Measurements from ENCODE around the gene LAMTOR3.

Gene LAMTOR3

DNA sequence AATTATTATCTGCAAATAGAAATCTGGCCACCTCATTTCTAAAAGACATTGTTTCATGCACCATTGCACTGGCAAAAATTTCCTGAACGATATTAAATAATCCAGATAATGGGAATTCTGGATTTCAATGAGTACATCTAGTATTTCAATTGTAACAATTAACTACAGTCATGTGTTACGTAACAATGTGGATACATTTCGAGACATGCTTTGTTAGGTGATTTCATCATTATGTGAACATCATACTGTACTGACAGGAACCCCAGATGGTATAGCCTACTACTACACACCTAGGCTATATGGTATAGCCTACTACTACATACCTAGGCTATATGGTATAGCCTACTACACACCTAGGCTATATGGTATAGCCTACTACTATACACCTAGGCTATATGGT, 14.8 kb downstream of the LAMTOR3 start:
- no peak overlapping the region for H3K4me3 Mint-ChIP-seq
- no peak for ATAC-seq
- no peaks in the 10 kb centered on the region for H3K4me1 Mint-ChIP-seq
- H3K27me3 Mint-ChIP-seq: no peaks in the 10 kb centered on the region
- no peak overlapping the region for H3K27ac Mint-ChIP-seq
- H3K9me3 Mint-ChIP-seq: no peaks in the 10 kb centered on the region
- peaks cover 17% of the 10 kb centered on the region for H3K36me3 Mint-ChIP-seq

DNA sequence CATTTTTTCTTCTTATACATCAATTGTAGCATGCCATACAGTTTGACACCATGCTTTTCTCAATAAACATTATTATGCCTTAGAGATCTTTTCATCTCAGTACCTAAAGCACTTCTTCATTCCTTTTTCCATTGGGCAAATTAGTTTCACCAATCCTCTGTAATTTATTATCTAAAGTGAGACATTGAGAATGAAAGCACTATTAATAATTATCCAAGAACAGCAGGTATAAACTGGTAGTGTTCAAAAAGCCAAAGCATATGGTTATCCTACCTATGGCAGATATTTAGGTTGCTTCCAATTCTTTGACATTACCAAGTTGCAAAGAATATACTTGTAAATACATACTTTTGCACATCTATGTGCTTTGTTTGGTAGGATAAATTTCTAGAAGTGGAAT, 15.6 kb downstream of the LAMTOR3 start:
- no peak for ATAC-seq
- Mint-ChIP-seq H3K4me3 (no peak overlapping the region), H3K27ac (no peak overlapping the region), H3K9me3 (no peaks in the 10 kb centered on the region), H3K36me3 (peaks cover 17% of the 10 kb centered on the region), H3K27me3 (no peaks in the 10 kb centered on the region), H3K4me1 (no peaks in the 10 kb centered on the region)

DNA sequence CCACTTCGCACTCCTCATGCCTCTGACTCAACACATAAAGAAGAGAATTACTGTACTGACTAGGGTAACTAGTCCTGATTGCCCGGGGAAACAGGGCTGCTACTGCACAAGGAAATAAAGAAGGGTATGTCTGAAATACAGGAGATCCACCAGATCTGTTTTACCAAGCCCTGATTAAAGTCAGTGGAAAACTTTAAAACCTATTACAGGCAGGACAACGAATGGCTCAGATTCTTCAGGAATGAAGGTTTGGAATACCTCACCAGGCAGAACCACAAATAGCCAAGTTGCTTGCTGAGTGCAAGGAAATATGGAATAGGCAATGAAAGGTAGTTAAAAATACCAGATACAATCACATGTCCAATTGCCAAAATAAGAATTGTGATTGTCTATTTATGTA, 17.3 kb downstream of the LAMTOR3 start:
- Mint-ChIP-seq H3K9me3 (no peaks in the 10 kb centered on the region), H3K27ac (no peak overlapping the region), H3K36me3 (peaks cover 25% of the 10 kb centered on the region), H3K4me1 (no peaks in the 10 kb centered on the region), H3K27me3 (no peaks in the 10 kb centered on the region), H3K4me3 (no peak overlapping the region)
- no peak for ATAC-seq

DNA sequence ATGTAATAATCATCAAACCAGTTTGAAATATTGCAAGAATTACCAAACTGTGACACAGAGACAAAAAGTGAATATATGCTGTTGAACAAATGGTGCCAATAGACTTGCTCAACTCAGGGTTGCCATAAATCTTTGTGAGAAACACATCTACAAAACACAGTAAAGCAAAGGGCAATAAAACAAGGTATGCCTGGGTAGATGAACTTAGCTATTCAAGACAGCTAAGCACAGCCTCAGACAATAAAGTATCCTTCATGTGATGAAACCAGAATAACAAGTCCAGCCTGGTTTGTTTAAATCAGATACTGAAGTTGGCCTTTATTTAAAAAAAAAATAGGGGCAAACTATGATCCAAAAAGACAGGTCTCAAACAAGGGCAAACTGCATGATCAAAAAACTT, 19.2 kb downstream of the LAMTOR3 start:
- no peak overlapping the region for H3K27ac Mint-ChIP-seq
- H3K27me3 Mint-ChIP-seq: no peaks in the 10 kb centered on the region
- ATAC-seq: no peak
- H3K4me3 Mint-ChIP-seq: no peak overlapping the region
- no peaks in the 10 kb centered on the region for H3K4me1 Mint-ChIP-seq
- H3K36me3 Mint-ChIP-seq: peaks cover 26% of the 10 kb centered on the region
- no peaks in the 10 kb centered on the region for H3K9me3 Mint-ChIP-seq

DNA sequence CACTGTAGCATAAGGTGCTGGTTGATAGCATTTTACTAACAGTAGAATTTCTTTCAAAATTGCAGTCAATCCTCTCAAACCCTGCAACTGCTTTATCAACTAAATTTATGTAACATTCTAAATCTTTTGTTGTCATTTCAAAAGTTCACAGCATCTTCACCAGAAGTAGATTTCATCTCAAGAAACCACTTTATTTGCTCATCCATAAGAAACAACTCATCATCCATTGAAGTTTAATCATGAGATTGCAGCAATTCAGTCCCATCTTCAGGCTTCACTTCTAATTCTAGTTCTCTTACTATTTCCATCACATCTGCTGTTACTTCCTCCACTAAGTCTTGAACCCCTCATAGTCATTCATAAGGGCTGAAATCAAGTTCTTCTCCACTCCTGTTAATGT, 21.7 kb downstream of the LAMTOR3 start:
- H3K36me3 Mint-ChIP-seq: peaks cover 31% of the 10 kb centered on the region
- H3K27ac Mint-ChIP-seq: peak overlapping the region; percentile 9
- H3K27me3 Mint-ChIP-seq: no peaks in the 10 kb centered on the region
- no peaks in the 10 kb centered on the region for H3K9me3 Mint-ChIP-seq
- ATAC-seq: no peak
- H3K4me3 Mint-ChIP-seq: no peak overlapping the region
- no peaks in the 10 kb centered on the region for H3K4me1 Mint-ChIP-seq

DNA sequence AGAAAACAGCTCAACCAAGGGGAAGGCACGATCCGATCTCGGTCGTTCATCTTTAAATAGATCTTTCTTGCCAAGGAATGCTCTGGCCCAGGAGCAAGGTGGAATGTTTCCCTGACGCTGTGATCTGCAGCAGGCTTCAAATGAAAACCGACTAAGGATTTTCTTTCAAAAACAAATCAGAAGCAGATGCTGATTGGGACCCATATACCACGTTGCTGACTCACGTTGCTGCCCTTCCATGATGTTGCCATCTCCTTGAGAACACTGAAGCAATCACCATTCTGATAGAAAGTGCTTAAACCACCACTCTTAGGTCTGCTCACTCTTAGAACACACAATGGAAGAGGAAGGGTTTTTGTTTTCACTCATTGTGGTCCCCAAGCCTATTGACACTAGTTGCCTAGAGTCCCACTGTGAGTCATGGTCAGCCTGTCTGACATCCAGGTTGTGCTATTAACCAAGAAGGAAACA, 26.1 kb downstream of the LAMTOR3 start:
- peak overlapping the region; percentile 27 for H3K27ac Mint-ChIP-seq
- no peak overlapping the region for H3K4me3 Mint-ChIP-seq
- H3K4me1 Mint-ChIP-seq: no peaks in the 10 kb centered on the region
- no peak for ATAC-seq
- peaks cover 37% of the 10 kb centered on the region for H3K36me3 Mint-ChIP-seq
- H3K27me3 Mint-ChIP-seq: no peaks in the 10 kb centered on the region
- H3K9me3 Mint-ChIP-seq: no peaks in the 10 kb centered on the region

DNA sequence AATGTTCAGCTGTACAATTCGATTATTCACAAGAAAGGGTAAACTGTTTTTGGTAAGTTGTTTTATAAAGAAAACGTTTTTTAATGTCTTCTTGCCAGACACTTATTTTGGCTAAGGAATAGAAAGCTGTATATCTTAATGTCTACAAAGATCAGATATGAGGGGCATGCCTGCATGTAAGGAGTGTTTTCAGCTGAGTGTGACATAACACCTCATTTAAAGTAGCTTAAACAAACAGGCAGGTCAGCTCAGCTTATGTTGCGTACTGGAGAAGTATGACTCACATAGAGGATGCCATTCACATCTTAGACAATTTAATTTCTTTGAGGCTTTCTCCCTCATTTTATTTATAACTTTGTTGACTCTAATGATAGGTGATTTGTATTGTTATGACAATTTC, 30.4 kb downstream of the LAMTOR3 start:
- Mint-ChIP-seq H3K27me3 (no peaks in the 10 kb centered on the region), H3K36me3 (peaks cover 23% of the 10 kb centered on the region), H3K27ac (no peak overlapping the region), H3K4me1 (peaks cover 8% of the 10 kb centered on the region), H3K4me3 (no peak overlapping the region), H3K9me3 (no peaks in the 10 kb centered on the region)
- no peak for ATAC-seq

DNA sequence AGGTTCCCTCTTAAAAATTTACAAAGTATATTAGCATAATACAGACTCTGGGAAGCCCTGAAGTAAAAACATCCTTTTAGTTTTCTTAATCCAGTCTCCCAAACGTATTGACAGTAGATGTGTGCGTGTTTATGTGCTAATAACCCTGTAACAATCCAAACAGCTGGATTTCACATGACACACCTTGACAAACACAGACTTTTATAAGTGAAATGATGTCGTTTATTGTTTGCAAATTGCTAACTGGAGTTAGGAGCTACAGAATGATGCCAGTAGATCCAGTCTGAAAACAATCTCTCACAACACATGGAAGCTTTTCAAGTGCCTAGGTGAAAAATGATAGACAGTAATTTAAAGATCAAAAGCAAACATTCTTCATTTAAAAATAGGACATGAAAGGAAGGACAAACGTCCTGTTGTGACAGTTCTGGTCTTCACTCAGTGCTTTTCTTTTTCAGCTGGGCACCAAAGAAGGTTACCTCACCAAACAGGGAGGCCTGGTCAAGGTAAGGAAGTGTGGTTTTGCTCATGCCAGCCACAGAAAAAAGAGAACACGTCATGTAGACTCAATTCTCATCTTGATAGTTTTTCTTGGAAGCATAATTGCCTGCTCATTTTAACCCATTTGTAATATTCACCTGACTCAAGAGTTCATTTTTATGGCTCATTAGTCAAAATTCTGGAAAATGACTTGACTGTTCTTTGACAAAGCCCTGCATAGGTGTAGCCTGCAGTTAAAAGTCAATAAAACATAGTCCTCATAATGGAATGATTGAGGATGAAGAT, 32.9 kb downstream of the LAMTOR3 start:
- no peaks in the 10 kb centered on the region for H3K27me3 Mint-ChIP-seq
- H3K4me3 Mint-ChIP-seq: no peak overlapping the region
- peak; percentile 79 for ATAC-seq
- peaks cover 34% of the 10 kb centered on the region for H3K36me3 Mint-ChIP-seq
- no peaks in the 10 kb centered on the region for H3K9me3 Mint-ChIP-seq
- H3K4me1 Mint-ChIP-seq: peaks cover 21% of the 10 kb centered on the region
- H3K27ac Mint-ChIP-seq: peak overlapping the region; percentile 42

DNA sequence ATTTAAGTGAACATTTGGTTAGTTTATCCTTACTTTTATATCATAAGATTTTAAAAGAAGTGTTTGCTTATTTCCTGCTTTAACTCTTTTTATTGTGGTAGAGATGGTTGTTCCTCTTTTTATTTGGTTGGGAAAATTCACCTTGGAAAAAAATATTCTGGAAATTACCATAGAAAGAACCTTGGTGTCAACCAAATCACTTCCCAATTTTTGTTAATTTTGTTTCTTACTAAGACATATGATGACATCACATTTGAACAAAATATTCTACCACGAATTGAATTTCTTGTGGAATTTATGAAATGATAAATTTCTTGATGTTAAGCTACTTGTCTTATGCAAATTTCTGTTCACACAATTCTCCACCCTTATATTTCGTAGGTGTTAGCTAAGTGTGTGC, 33.7 kb downstream of the LAMTOR3 start:
- H3K27me3 Mint-ChIP-seq: no peaks in the 10 kb centered on the region
- H3K36me3 Mint-ChIP-seq: peaks cover 38% of the 10 kb centered on the region
- H3K27ac Mint-ChIP-seq: peak overlapping the region; percentile 42
- H3K9me3 Mint-ChIP-seq: no peaks in the 10 kb centered on the region
- peaks cover 28% of the 10 kb centered on the region for H3K4me1 Mint-ChIP-seq
- no peak overlapping the region for H3K4me3 Mint-ChIP-seq
- ATAC-seq: no peak

DNA sequence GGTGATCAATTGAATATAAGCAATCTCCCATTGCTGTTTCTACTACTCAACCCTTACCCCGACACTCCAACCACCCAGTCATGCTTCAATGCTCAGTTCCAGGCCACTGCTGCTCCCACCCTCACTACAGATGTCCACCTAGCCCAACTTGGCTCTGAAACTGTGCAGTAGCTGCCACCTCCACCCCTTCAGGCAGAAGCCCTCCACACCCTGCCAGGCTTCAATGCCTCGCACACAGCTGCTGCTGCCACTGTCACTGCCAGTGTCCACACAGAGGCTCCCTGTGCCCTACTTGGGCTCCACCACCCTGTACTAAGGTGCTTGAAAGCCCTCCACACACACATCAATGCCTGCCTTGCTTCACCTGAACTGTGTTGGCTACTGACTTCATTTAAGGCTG, 34.6 kb downstream of the LAMTOR3 start:
- Mint-ChIP-seq H3K4me3 (peak overlapping the region; percentile 27), H3K4me1 (peaks cover 38% of the 10 kb centered on the region), H3K36me3 (peaks cover 47% of the 10 kb centered on the region), H3K27ac (peak overlapping the region; percentile 74), H3K27me3 (no peaks in the 10 kb centered on the region), H3K9me3 (no peaks in the 10 kb centered on the region)
- ATAC-seq: peak; percentile 73

DNA sequence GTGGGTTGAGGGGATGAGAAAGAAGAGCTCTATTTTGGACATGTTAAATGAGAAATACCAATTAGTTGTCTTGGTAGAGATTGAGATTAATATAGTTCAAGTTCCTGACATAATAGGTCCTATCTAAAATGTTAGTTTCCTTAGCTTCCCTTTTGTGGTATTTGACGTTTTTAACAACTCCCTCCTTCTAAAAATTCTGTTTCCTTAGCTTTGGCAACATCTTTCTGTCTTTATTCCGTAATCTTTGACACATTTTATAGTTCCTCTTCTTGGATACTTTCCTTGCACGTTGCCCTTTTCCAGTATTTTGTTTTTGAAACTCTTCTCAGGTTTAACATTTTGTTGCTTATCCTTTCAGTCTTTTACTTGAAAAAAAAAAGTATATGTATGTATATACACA, 36.9 kb downstream of the LAMTOR3 start:
- no peak for ATAC-seq
- H3K36me3 Mint-ChIP-seq: peaks cover 68% of the 10 kb centered on the region
- H3K9me3 Mint-ChIP-seq: no peaks in the 10 kb centered on the region
- H3K4me3 Mint-ChIP-seq: no peak overlapping the region
- H3K4me1 Mint-ChIP-seq: peaks cover 55% of the 10 kb centered on the region
- H3K27me3 Mint-ChIP-seq: no peaks in the 10 kb centered on the region
- H3K27ac Mint-ChIP-seq: peak overlapping the region; percentile 88

DNA sequence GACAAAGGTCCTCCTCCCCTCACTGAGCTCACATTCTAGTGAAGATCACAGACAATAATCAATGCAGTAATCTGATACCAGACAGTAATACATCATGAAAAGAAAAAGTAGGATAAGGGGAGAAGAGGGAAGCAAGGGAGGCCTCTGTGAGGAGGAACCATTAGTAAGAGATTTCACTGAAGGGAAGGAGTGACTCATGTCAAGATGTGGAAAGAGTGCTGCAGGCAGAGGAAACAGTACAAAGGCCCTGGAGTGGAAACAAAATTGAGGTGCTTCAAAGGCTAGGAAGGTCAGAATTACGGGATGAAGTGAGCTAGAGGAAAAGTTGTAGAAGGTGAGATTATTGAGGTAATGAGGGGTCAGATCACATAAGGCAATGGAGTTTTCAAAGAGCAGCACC, 38.1 kb downstream of the LAMTOR3 start:
- Mint-ChIP-seq H3K9me3 (no peaks in the 10 kb centered on the region), H3K4me3 (peak overlapping the region; percentile 24), H3K4me1 (peaks cover 65% of the 10 kb centered on the region), H3K27me3 (no peaks in the 10 kb centered on the region), H3K27ac (peak overlapping the region; percentile 88), H3K36me3 (peaks cover 75% of the 10 kb centered on the region)
- ATAC-seq: no peak

DNA sequence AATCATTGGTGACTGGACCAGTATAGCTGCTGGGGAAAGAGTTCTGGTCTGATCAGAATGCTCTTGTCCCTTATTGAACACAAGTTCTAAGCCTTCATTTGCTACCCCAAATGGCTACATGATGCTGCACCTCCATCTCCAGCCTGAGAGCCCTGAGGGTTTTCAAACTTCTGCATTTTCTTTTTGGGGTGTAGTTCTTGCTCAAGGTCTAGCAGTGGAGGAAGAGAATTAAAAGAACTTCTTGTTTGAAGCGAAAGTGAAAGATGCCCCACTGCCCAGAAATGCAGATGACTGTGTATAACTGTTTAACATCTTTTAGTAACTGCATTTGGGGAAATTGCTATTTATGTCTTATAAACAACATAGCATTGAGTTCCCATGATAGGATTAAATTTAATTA, 38.5 kb downstream of the LAMTOR3 start:
- H3K27ac Mint-ChIP-seq: peak overlapping the region; percentile 88
- peak; percentile 78 for ATAC-seq
- H3K4me3 Mint-ChIP-seq: no peak overlapping the region
- no peaks in the 10 kb centered on the region for H3K9me3 Mint-ChIP-seq
- H3K27me3 Mint-ChIP-seq: no peaks in the 10 kb centered on the region
- peaks cover 75% of the 10 kb centered on the region for H3K36me3 Mint-ChIP-seq
- H3K4me1 Mint-ChIP-seq: peaks cover 69% of the 10 kb centered on the region

DNA sequence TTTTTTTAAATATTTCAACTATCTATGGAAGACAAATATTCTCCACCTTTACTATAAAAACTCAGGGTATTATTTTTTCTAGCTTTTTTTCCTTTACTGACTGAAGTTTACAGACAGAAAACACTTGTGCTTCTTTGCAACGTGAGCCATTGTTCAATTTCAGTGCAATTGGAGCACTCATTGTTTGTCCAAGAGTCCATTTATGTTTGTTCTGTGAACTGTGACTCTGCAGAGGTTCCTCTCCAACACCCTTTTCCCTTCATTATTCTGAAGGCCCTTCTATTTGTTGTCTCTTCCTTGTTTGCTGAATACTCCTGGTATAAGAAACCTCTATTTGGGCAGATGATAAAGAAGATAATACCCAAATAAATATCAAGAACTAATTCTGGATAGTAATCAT, 40.2 kb downstream of the LAMTOR3 start:
- H3K27me3 Mint-ChIP-seq: no peaks in the 10 kb centered on the region
- no peak for ATAC-seq
- no peak overlapping the region for H3K4me3 Mint-ChIP-seq
- peaks cover 73% of the 10 kb centered on the region for H3K4me1 Mint-ChIP-seq
- no peaks in the 10 kb centered on the region for H3K9me3 Mint-ChIP-seq
- H3K36me3 Mint-ChIP-seq: peaks cover 74% of the 10 kb centered on the region
- H3K27ac Mint-ChIP-seq: peak overlapping the region; percentile 88

DNA sequence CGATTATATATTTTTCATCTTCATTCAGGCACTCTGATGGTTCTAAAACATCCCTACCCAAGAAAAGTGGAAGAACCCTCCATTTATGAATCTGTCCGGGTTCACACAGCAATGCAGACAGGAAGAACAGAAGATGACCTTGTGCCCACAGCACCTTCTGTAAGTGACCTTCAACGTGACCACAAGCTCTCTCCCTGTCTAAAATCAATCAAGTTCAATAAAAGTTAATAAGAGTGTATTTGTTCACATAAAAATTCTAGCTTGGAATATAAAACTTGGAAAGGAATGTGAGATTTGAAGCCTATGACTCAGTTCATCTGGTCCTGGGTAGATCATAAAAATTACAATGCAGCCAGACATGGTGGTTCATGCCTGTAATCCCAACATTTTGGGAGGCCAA, 41.0 kb downstream of the LAMTOR3 start:
- Mint-ChIP-seq H3K9me3 (no peaks in the 10 kb centered on the region), H3K27me3 (no peaks in the 10 kb centered on the region), H3K4me1 (peaks cover 82% of the 10 kb centered on the region), H3K36me3 (peaks cover 76% of the 10 kb centered on the region), H3K4me3 (no peak overlapping the region), H3K27ac (peak overlapping the region; percentile 88)
- ATAC-seq: no peak

DNA sequence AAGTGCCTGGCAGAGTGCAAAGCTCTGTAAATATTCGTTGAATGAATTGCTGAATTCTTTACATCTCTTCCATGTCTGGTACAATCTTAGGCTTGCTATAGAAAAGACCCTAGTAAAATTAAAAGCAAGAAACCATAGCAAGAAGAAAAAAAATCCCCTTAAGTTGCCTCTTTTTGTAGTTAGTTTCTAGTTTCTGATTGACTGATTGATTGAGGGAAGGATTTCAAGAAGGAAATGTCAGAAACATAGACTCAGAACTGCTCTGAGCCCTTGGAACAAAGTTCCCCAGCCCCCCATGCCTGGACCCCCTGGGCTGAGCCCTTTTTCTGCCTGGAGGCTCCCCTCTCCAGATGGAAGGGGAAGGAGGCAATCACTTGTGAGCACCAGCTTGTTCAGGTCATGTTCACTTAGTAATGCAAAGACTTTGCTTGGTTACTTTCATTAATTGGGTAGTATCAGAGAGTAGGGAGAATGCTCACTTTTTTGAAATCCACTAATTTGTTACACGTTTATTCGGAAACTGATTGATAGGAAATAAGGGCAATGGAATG, 42.0 kb downstream of the LAMTOR3 start:
- Mint-ChIP-seq H3K4me1 (peaks cover 88% of the 10 kb centered on the region), H3K27me3 (no peaks in the 10 kb centered on the region), H3K9me3 (no peaks in the 10 kb centered on the region), H3K36me3 (peaks cover 76% of the 10 kb centered on the region), H3K27ac (peak overlapping the region; percentile 88), H3K4me3 (peak overlapping the region; percentile 39)
- ATAC-seq: no peak

All from stimulated activated memory B cell treated with anti-CD40 and anti-IgM and Interleukin-4, amounts not matched to agents 10 μg/mL and 1 μg/mL and 100 μg/mL, for 72 hours (primary cell).